ENCODE measurements around the gene CHKB. TPM values are rescaled to one million over a fixed set of nuclear protein-coding genes. Genes with fewer than 3 reads are reported as not detected.
"Not testable (repeated sequence)": the region's sequence is repeated elsewhere in the genome, so short reads cannot be mapped to it uniquely, and the experiment has no call there.

The CHKB gene
- total and polyA plus RNA-seq, 11 donors, result 16.7 to 77.1 (median 35.6) TPM

DNA sequence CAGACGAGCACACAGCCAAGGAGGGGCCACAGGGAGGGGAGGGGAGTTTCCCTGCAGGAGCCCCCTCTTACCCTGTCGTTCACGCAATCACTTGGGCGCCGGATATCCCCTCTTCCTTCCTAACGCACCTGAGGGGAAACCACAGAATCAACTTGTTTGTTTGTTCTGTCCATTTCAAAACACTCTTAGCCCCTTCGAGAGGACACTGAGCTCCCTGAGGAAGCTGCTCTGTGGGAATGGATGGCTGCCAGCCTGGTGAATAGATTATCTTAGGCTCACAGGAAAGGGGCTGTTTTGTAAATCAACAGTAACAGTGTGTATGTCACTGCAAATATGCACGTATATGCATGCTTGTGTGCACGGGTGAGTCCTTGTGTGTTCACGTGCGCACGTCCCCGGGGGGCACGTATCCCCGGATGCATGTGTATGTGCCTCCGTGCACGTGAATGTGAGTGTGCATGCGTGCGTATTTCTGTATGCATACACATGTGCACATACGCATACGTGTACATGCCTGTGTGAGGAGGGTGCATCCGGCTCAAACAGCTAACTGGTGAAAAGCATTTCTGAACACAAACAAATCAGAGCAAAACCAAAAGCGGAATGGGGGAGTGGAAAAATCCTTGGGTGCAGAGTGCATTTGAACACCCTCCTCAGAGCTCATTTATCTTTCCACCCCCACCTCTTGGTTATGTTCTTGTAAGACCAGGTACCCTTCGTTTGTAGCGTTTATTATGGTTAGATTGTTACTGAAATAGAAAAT lies 38.1 kb upstream of the CHKB start:
- Histone ChIP-seq H3K27ac (peak overlapping the region in 8 of 12 donors; percentile 22 to 87 (median 52)), H3K9me3 (no peaks in the 10 kb centered on the region), H3K27me3 (no peaks in the 10 kb centered on the region), H3K4me1 (peaks cover 0 to 36% (median 21%) of the 10 kb centered on the region in 12 donors), H3K36me3 (peaks cover 0 to 10% (median 0%) of the 10 kb centered on the region in 9 donors), H3K4me3 (peak overlapping the region in 9 of 12 donors; percentile 34 to 50 (median 43))
- no peak for TF ChIP-seq POLR2A (IDR thresholded peaks at IDR 0.05)
- TF ChIP-seq, protein P1, sequence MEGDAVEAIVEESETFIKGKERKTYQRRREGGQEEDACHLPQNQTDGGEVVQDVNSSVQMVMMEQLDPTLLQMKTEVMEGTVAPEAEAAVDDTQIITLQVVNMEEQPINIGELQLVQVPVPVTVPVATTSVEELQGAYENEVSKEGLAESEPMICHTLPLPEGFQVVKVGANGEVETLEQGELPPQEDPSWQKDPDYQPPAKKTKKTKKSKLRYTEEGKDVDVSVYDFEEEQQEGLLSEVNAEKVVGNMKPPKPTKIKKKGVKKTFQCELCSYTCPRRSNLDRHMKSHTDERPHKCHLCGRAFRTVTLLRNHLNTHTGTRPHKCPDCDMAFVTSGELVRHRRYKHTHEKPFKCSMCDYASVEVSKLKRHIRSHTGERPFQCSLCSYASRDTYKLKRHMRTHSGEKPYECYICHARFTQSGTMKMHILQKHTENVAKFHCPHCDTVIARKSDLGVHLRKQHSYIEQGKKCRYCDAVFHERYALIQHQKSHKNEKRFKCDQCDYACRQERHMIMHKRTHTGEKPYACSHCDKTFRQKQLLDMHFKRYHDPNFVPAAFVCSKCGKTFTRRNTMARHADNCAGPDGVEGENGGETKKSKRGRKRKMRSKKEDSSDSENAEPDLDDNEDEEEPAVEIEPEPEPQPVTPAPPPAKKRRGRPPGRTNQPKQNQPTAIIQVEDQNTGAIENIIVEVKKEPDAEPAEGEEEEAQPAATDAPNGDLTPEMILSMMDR (IDR thresholded peaks at IDR 0.05), result peak in 5 of 12 donors; percentile 0 to 83 (median 63)
- intact Hi-C loops (cut with DNase I), result loop anchor here in 4 of 10 donors (2.0 to 5.0 kb wide), 3 partner anchors 78 to 94 kb away; partner anchors contain the start of gene SCO2 (in 2 of the 4)
- peak; percentile 74 to 91 (median 80) for ATAC-seq
- DNase-seq, result peak in 4 of 5 donors; percentile 76 to 87 (median 82)
- WGBS, 4 donors, result 14 to 27% (median 21%) methylated on average over 24 to 25 of the region's 25 CpGs

DNA sequence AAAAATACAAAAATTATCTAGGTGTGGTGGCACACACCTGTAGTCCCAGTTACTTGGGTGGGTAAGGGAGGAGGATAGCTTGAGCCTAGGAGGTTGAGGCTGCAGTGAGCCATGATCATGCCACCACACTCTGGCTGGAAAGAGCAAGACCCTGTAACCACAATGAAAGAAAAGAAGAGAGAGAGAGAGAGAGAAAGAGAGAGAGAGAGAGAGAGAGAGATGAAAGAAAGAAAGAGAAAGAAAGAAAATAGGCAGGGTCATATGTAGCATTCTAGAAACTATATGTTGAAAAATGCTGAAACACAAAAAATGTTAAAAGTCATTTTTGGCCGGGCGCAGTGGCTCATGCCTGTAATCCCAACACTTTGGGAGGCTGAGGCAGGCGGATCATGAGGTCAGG lies 31.6 kb upstream of the CHKB start:
- H3K36me3 ChIP-seq, H3K27me3 ChIP-seq, H3K4me3 ChIP-seq, H3K27ac ChIP-seq, H3K4me1 ChIP-seq, H3K9me3 ChIP-seq, DNase-seq, ATAC-seq: not testable (repeated sequence)
- intact Hi-C loops (cut with DNase I), result loop anchor here in 2 of 10 donors (5.0 to 10.0 kb wide), 4 partner anchors 67 to 369 kb away; partner anchors contain the start of genes KLHDC7B (in 2 of the 2) and TUBGCP6 (in 1 of the 2)
- WGBS, 4 donors, result 65 to 91% (median 84%) methylated on average over 3 of the region's 3 CpGs

DNA sequence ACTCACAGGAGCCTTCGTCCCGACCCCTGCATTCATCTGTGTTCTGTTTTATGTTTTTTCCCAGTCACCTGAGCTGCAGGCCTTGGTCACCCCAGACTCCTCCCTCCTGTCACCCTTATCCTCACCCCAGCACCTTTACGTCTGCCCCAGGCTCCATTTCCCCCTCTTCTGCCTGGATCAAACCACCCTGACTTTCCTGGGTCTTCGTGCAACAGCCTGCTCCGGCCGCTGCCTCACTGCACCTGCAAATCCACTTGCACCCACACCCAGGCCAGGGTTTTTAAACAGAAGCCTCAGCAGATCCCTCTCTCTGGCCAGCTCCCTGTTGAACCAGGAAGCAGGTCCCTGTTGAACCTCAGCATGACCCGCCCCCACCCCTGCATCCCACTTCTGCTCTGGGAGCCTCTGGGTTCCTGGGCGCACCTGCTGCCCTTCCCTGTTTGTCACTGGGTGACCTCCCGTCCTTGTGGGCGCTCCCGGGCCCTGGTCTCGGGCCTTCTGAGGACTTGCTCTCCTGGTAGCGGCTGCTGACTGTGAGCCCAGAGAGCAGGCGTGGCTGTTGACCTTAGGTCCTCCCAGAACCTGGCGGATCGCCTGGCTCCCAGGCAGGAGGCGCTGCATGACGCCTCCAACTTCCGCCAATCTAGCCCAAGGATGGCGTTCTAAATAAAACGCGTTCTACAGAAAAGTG lies 30.8 kb upstream of the CHKB start:
- Histone ChIP-seq H3K36me3 (no peaks in the 10 kb centered on the region), H3K27me3 (peaks cover 0 to 4% (median 0%) of the 10 kb centered on the region in 9 donors), H3K27ac (peak overlapping the region in 5 of 12 donors; percentile 32 to 66 (median 51)), H3K9me3 (no peaks in the 10 kb centered on the region), H3K4me1 (peaks cover 0 to 6% (median 0%) of the 10 kb centered on the region in 12 donors), H3K4me3 (no peak overlapping the region)
- TF ChIP-seq POLR2A (IDR thresholded peaks at IDR 0.05), result no peak
- TF ChIP-seq, protein P1 (IDR thresholded peaks at IDR 0.05), result peak in 2 of 12 donors; percentile 30 to 38
- DNase-seq, result peak in 3 of 5 donors; percentile 48 to 67 (median 62)
- ATAC-seq, result peak; percentile 77 to 93 (median 87)
- intact Hi-C loops (cut with DNase I), result loop anchor here in 2 of 10 donors (5.0 to 10.0 kb wide), 4 partner anchors 66 to 369 kb away; partner anchors contain the start of genes KLHDC7B (in 2 of the 2) and TUBGCP6 (in 1 of the 2)
- WGBS, 4 donors, result 58 to 75% (median 66%) methylated on average over 18 to 22 of the region's 22 CpGs

DNA sequence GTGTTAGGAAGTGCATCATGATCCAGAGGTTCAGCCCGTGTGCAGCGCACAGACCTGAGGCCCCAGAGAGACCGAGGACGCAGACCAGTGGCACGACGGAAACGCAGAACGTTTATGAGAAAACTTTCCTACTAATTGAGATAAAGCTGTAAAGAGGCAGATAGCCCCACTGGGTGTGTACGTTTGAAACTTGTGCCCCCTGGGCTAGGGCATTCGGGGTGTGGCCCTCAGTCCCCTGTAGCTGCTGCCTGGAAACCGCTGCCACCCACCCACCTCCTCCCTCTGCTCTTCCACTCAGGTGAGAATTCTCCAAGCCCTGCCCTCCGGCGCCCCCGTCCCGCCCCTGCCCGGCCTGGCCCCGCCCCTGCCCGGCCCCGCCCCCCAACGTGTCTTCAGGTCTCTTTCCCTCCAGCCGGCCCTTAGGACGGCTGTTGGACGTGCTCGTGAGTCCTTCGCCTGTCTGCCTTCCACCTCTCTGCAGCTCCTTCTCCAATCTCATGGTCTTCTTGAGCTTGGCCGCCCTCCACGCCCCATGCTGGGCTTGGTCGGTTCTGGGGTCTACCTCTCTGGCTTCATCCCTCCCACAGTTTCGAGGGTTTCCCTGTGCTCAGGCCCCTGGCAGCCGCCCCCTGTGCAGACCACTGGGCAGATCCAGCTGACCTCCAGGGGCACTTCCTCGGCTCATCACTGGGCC lies 30.0 kb upstream of the CHKB start:
- no peak overlapping the region for H3K4me3 ChIP-seq
- intact Hi-C loops (cut with DNase I), result loop anchor here in 2 of 10 donors (5.0 to 10.0 kb wide), 4 partner anchors 65 to 368 kb away; partner anchors contain the start of genes KLHDC7B (in 2 of the 2) and TUBGCP6 (in 1 of the 2)
- H3K27ac ChIP-seq, result no peak overlapping the region
- H3K36me3 ChIP-seq, result no peaks in the 10 kb centered on the region
- peaks cover 0 to 6% (median 0%) of the 10 kb centered on the region in 12 donors for H3K4me1 ChIP-seq
- peak in 1 of 4 donors; percentile 22 for ATAC-seq
- no peaks in the 10 kb centered on the region for H3K9me3 ChIP-seq
- WGBS, 4 donors, result 39 to 54% (median 44%) methylated on average over 23 to 31 of the region's 31 CpGs
- no peak for DNase-seq
- H3K27me3 ChIP-seq, result peaks cover 0 to 4% (median 0%) of the 10 kb centered on the region in 9 donors
- TF ChIP-seq, protein P1 (IDR thresholded peaks at IDR 0.05), result no peak
